KMS-11 (cell line): ENCODE results near the gene LPCAT3.

ENCODE experiments used
- H2AFZ ChIP-seq: fragments of 200-600 bp; sonication (generic); 2 replicates; pipeline ENCODE4 v1.6.1; 2016; ENCODE audit warnings: antibody characterized with exemption, mixed run types, low read depth
- H3K27ac ChIP-seq: fragments of 200-600 bp; sonication (generic); 2 replicates; pipeline ENCODE4 v1.6.1; 2016; ENCODE audit warnings: mild to moderate bottlenecking, mixed run types
- H3K27me3 ChIP-seq: fragments of 200-600 bp; sonication (generic); 2 replicates; pipeline ENCODE4 v1.6.1; 2017; ENCODE audit warnings: mild to moderate bottlenecking, low read depth, mixed run types, moderate library complexity; ENCODE audit not compliant: insufficient read depth
- H3K36me3 ChIP-seq: fragments of 200-600 bp; sonication (generic); 2 replicates; pipeline ENCODE4 v1.6.1; 2017; ENCODE audit warnings: mild to moderate bottlenecking, mixed run types; ENCODE audit not compliant: insufficient read depth
- H3K4me1 ChIP-seq: fragments of 200-600 bp; sonication (generic); 2 replicates; pipeline ENCODE4 v1.6.1; 2016; ENCODE audit warnings: mild to moderate bottlenecking, low read depth, mixed run types; ENCODE audit not compliant: poor library complexity, severe bottlenecking
- H3K4me2 ChIP-seq: fragments of 200-600 bp; sonication (generic); 2 replicates; pipeline ENCODE4 v1.7.0; 2016; ENCODE audit warnings: mild to moderate bottlenecking, mixed run types
- H3K4me3 ChIP-seq: fragments of 200-600 bp; sonication (generic); IDR thresholded peaks from 2 replicates; pipeline ENCODE4 v1.6.1; 2017; ENCODE audit warnings: low read depth, low read length, mixed read lengths; ENCODE audit not compliant: insufficient read depth
- H3K79me2 ChIP-seq: fragments of 200-600 bp; sonication (generic); 2 replicates; pipeline ENCODE4 v1.6.1; 2016; ENCODE audit warnings: low read depth, mixed run types; ENCODE audit not compliant: insufficient read depth
- H3K9ac ChIP-seq: fragments of 200-600 bp; sonication (generic); 2 replicates; pipeline ENCODE4 v1.6.1; 2016; ENCODE audit warnings: mild to moderate bottlenecking, mixed run types
- H4K20me1 ChIP-seq: fragments of 200-600 bp; sonication (generic); 2 replicates; pipeline ENCODE4 v1.6.1; 2016; ENCODE audit warnings: mild to moderate bottlenecking, mixed run types; ENCODE audit not compliant: insufficient read depth
- TF ChIP-seq, protein P1 (sequence below): fragments of 200-600 bp; sonication (generic); conservative IDR thresholded peaks from 2 replicates; pipeline ENCODE4 v1.6.1; 2017; ENCODE audit warnings: low read depth, mild to moderate bottlenecking, antibody characterized with exemption, low read length, moderate library complexity, mixed read lengths

Gene LPCAT3

GRCh38 chr12:6936636-6937480 is 81.4 kb downstream of the LPCAT3 start:
- peak overlapping the region; percentile 97 for H3K9ac ChIP-seq
- no peaks in the 10 kb centered on the region for H3K36me3 ChIP-seq
- H4K20me1 ChIP-seq: no peaks in the 10 kb centered on the region
- TF ChIP-seq, protein P1, sequence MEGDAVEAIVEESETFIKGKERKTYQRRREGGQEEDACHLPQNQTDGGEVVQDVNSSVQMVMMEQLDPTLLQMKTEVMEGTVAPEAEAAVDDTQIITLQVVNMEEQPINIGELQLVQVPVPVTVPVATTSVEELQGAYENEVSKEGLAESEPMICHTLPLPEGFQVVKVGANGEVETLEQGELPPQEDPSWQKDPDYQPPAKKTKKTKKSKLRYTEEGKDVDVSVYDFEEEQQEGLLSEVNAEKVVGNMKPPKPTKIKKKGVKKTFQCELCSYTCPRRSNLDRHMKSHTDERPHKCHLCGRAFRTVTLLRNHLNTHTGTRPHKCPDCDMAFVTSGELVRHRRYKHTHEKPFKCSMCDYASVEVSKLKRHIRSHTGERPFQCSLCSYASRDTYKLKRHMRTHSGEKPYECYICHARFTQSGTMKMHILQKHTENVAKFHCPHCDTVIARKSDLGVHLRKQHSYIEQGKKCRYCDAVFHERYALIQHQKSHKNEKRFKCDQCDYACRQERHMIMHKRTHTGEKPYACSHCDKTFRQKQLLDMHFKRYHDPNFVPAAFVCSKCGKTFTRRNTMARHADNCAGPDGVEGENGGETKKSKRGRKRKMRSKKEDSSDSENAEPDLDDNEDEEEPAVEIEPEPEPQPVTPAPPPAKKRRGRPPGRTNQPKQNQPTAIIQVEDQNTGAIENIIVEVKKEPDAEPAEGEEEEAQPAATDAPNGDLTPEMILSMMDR: no peak
- H3K27me3 ChIP-seq: no peaks in the 10 kb centered on the region
- H2AFZ ChIP-seq: no peak overlapping the region; the same call in 1 of the 2 replicates
- H3K27ac ChIP-seq: peak overlapping the region; percentile 87
- peaks cover 6% of the 10 kb centered on the region for H3K4me1 ChIP-seq
- peak overlapping the region; percentile 68 for H3K4me2 ChIP-seq
- no peak overlapping the region for H3K4me3 ChIP-seq
- H3K79me2 ChIP-seq: no peaks in the 10 kb centered on the region; the same call in 1 of the 2 replicates

DNA sequence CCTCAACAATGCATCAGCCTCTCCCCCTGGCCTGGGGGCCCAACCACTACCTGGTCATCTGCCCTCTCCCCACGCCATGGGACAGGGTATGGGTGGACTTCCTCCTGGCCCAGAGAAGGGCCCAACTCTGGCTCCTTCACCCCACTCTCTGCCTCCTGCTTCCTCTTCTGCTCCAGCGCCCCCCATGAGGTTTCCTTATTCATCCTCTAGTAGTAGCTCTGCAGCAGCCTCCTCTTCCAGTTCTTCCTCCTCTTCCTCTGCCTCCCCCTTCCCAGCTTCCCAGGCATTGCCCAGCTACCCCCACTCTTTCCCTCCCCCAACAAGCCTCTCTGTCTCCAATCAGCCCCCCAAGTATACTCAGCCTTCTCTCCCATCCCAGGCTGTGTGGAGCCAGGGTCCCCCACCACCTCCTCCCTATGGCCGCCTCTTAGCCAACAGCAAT is 82.1 kb downstream of the LPCAT3 start:
- Histone ChIP-seq H3K9ac (no peak overlapping the region), H2AFZ (no peak overlapping the region), H4K20me1 (no peaks in the 10 kb centered on the region), H3K36me3 (no peaks in the 10 kb centered on the region), H3K27me3 (no peaks in the 10 kb centered on the region), H3K4me1 (peaks cover 6% of the 10 kb centered on the region), H3K4me2 (no peak overlapping the region), H3K4me3 (no peak overlapping the region), H3K79me2 (no peaks in the 10 kb centered on the region; the same call in 1 of the 2 replicates), H3K27ac (no peak overlapping the region)
- TF ChIP-seq, protein P1: no peak

- H3K27ac ChIP-seq: no peak overlapping the region
- H3K27me3 ChIP-seq: no peaks in the 10 kb centered on the region
- no peak overlapping the region for H3K4me2 ChIP-seq
- no peak overlapping the region for H2AFZ ChIP-seq
- no peaks in the 10 kb centered on the region for H3K36me3 ChIP-seq
- H3K4me1 ChIP-seq: peaks cover 6% of the 10 kb centered on the region
- no peaks in the 10 kb centered on the region; the same call in 1 of the 2 replicates for H3K79me2 ChIP-seq
- H3K4me3 ChIP-seq: no peak overlapping the region
- H4K20me1 ChIP-seq: no peaks in the 10 kb centered on the region
- TF ChIP-seq, protein P1: no peak
- no peak overlapping the region for H3K9ac ChIP-seq
Observed at GRCh38 chr12:6935371-6936193, 82.7 kb downstream of the LPCAT3 start.

- H3K79me2 ChIP-seq: peaks cover 12% of the 10 kb centered on the region; the same call in 1 of the 2 replicates
- TF ChIP-seq, protein P1: no peak
- no peak overlapping the region for H3K4me3 ChIP-seq
- H3K27me3 ChIP-seq: no peaks in the 10 kb centered on the region
- peaks cover 16% of the 10 kb centered on the region for H3K4me1 ChIP-seq
- no peak overlapping the region for H2AFZ ChIP-seq
- no peak overlapping the region for H3K4me2 ChIP-seq
- H3K9ac ChIP-seq: no peak overlapping the region
- no peaks in the 10 kb centered on the region for H4K20me1 ChIP-seq
- no peaks in the 10 kb centered on the region for H3K36me3 ChIP-seq
- H3K27ac ChIP-seq: no peak overlapping the region
Observed at GRCh38 chr12:6934110-6934509, 84.2 kb downstream of the LPCAT3 start.
